Measurements from ENCODE around the gene YOD1. TPM values are rescaled to one million over a fixed set of nuclear protein-coding genes. Genes with fewer than 3 reads are reported as not detected.

Gene YOD1
- total RNA-seq, result 7.8 and 8.0 TPM in 2 replicates

DNA sequence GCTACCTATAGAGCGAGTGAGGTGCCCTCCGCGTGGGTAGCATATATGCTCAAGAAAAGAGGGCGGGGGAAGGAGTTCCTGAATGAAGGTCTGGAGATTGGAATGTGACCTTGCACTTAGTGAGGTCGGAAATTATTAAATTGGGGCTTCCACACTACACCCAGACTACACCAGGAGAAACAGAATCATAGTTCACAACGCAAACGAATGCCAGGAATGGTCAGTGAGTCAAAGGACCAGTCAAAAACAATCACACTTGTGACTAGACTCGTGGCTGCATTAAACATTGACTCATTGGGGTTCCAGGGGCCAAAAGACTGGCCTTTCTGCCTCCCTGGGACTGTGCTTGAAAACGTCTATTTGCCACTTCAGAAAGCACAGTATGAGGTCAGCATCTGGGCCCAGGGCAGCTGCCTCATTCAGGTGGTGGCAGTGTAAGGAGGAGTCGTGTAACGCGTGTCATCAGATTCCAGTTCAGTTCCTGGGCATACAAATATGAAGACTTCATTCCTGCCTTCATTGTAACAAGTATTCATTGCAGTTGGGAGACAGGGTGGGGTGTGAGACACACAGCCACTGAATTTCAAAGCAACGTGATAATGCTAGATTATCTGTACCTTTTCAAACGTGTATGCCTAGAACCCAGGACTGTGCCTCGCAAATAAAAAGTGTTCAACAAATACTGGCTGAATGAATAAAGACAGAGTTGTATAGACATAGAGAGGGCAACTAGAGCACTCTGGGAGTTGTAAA, at the start of gene YOD1:
Gene YOD1 (minus strand): TSS at position 18 of the 753 bp plus-strand sequence. CDS start 178 bp downstream, outside the sequence.
- H3K27ac Mint-ChIP-seq, result peak within 1 kb of the TSS; percentile 96
- peaks cover 47% of the 10 kb centered on the region for H3K4me1 Mint-ChIP-seq
- peaks cover 3% of the 10 kb centered on the region for H3K27me3 Mint-ChIP-seq
- H3K9me3 Mint-ChIP-seq, result no peaks in the 10 kb centered on the region
- peaks cover 25% of the 10 kb centered on the region for H3K36me3 Mint-ChIP-seq (ENCODE audit: low read depth)
- DNase-seq, result no peak
- intact Hi-C loops (cut with micrococcal nuclease), result loop anchor here (1.0 to 5.0 kb wide), 5 partner anchors 129 to 701 kb away; partner anchors contain the start of genes CD46, CD55 and FCMR
- H3K4me3 Mint-ChIP-seq, result peak within 1 kb of the TSS; percentile 100

DNA sequence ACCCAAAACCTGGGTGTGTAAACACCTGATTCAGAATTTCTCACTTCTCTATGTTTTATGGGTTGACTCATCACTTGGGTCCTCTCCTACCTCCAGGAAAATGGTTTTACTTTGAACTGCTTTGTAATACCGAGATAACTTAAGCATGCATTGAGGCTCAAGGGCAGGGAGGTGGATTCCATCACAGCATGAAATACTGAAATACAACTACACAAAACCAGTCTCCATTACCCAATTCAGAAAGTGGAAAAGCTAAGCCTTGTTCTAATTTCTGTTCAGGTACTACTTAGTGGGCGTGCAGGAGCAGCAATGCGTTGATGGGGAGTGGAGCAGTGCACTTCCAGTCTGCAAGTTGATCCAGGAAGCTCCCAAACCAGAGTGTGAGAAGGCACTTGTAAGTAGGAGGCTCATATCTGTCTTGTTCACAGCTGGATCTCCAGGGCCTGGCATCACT, 46.9 kb upstream of the YOD1 start:
- peaks cover 1% of the 10 kb centered on the region for H3K36me3 Mint-ChIP-seq (ENCODE audit: low read depth)
- intact Hi-C loops (cut with micrococcal nuclease), result loop anchor here (1.0 to 2.0 kb wide), 7 partner anchors 13 to 401 kb away; partner anchors contain the start of gene CD55
- peaks cover 14% of the 10 kb centered on the region for H3K9me3 Mint-ChIP-seq
- peak overlapping the region; percentile 86 for H3K27ac Mint-ChIP-seq
- peaks cover 9% of the 10 kb centered on the region for H3K27me3 Mint-ChIP-seq
- H3K4me3 Mint-ChIP-seq, result peak overlapping the region; percentile 29
- DNase-seq, result peak; percentile 75
- peaks cover 23% of the 10 kb centered on the region for H3K4me1 Mint-ChIP-seq

GRCh38 chr1:207093944-207094343, 42.9 kb upstream of the YOD1 start:
- DNase-seq, result no peak
- Mint-ChIP-seq H3K36me3 (ENCODE audit: low read depth) (no peaks in the 10 kb centered on the region), H3K9me3 (no peaks in the 10 kb centered on the region), H3K4me1 (peaks cover 33% of the 10 kb centered on the region), H3K27ac (no peak overlapping the region), H3K4me3 (no peak overlapping the region), H3K27me3 (no peaks in the 10 kb centered on the region)
- intact Hi-C loops (cut with micrococcal nuclease), result no loop called here

GRCh38 chr1:207091200-207091908, 40.3 kb upstream of the YOD1 start:
- no peaks in the 10 kb centered on the region for H3K27me3 Mint-ChIP-seq
- H3K9me3 Mint-ChIP-seq, result no peaks in the 10 kb centered on the region
- no peak overlapping the region for H3K4me3 Mint-ChIP-seq
- H3K4me1 Mint-ChIP-seq, result peaks cover 27% of the 10 kb centered on the region
- intact Hi-C loops (cut with micrococcal nuclease), result no loop called here
- H3K36me3 Mint-ChIP-seq (ENCODE audit: low read depth), result no peaks in the 10 kb centered on the region
- no peak overlapping the region for H3K27ac Mint-ChIP-seq
- no peak for DNase-seq

GRCh38 chr1:207089627-207090355, 38.8 kb upstream of the YOD1 start:
- DNase-seq, result no peak
- H3K4me3 Mint-ChIP-seq, result peak overlapping the region; percentile 77
- intact Hi-C loops (cut with micrococcal nuclease), result loop anchor here (2.0 kb wide), 1 partner anchor 247 kb away; no protein-coding TSS in a partner anchor
- H3K36me3 Mint-ChIP-seq (ENCODE audit: low read depth), result no peaks in the 10 kb centered on the region
- peaks cover 34% of the 10 kb centered on the region for H3K4me1 Mint-ChIP-seq
- H3K9me3 Mint-ChIP-seq, result no peaks in the 10 kb centered on the region
- H3K27ac Mint-ChIP-seq, result peak overlapping the region; percentile 85
- H3K27me3 Mint-ChIP-seq, result no peaks in the 10 kb centered on the region

GRCh38 chr1:207088701-207089626, 38.0 kb upstream of the YOD1 start, which contains the start of gene C4BPB:
TSS of gene C4BPB (plus strand) at chr1:207088860. CDS start at chr1:207089532, 672 bp downstream.
- DNase-seq, result peak; percentile 80
- peaks cover 37% of the 10 kb centered on the region for H3K4me1 Mint-ChIP-seq
- no peaks in the 10 kb centered on the region for H3K36me3 Mint-ChIP-seq (ENCODE audit: low read depth)
- no peaks in the 10 kb centered on the region for H3K9me3 Mint-ChIP-seq
- H3K4me3 Mint-ChIP-seq, result peak within 1 kb of the TSS; percentile 77
- H3K27ac Mint-ChIP-seq, result peak within 1 kb of the TSS; percentile 85
- peaks cover 2% of the 10 kb centered on the region for H3K27me3 Mint-ChIP-seq
- intact Hi-C loops (cut with micrococcal nuclease), result loop anchor here (2.0 kb wide), 1 partner anchor 248 kb away; no protein-coding TSS in a partner anchor

DNA sequence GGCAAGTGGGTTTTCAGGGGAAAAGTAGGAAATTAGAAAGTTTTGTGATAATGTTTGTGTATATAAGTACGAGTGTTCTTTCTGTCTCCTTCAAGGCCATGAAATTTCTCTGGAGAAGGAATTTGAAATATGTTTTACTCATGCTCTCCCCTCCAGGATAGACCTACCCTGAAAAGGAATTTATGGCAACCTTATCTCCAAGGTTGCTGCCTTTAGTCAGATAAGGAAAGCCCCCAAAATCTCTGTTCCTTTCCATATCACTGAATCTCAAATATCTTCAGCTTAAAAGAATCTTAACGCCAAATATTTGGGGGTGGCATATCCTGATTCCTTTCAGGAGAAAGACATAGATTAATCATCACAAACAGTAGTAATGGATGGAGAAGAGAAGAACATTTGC, 37.2 kb upstream of the YOD1 start:
- Mint-ChIP-seq H3K27ac (no peak overlapping the region), H3K9me3 (no peaks in the 10 kb centered on the region), H3K36me3 (ENCODE audit: low read depth) (no peaks in the 10 kb centered on the region), H3K4me3 (no peak overlapping the region), H3K27me3 (peaks cover 6% of the 10 kb centered on the region), H3K4me1 (peaks cover 38% of the 10 kb centered on the region)
- intact Hi-C loops (cut with micrococcal nuclease), result loop anchor here (2.0 kb wide), 1 partner anchor 249 kb away; no protein-coding TSS in a partner anchor
- DNase-seq, result no peak

DNA sequence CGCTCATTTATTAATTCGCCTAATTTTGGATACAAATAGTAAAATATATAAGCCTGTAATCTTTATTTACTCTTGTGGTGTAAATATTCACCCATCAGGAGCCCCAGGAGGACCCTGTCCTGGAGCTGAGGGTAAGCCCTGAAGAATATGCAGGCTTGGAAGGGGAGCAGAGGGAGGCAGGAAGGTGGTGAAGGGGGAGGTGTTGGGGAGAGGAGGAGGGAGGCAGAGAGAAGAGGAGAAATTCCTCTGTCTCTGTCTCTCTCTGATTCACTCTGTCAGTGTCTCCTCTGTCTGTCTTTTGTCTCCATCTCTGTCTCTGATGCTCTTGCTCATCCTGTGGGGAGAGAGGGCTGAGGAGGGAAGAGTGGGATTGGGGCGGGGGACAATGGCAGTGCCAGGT, 34.9 kb upstream of the YOD1 start:
- no peak overlapping the region for H3K27ac Mint-ChIP-seq
- DNase-seq, result no peak
- H3K4me1 Mint-ChIP-seq, result peaks cover 33% of the 10 kb centered on the region
- H3K4me3 Mint-ChIP-seq, result no peak overlapping the region
- no peaks in the 10 kb centered on the region for H3K36me3 Mint-ChIP-seq (ENCODE audit: low read depth)
- H3K9me3 Mint-ChIP-seq, result no peaks in the 10 kb centered on the region
- peaks cover 24% of the 10 kb centered on the region for H3K27me3 Mint-ChIP-seq
- intact Hi-C loops (cut with micrococcal nuclease), result loop anchor here (2.0 kb wide), 1 partner anchor 13 kb away; no protein-coding TSS in a partner anchor

DNA sequence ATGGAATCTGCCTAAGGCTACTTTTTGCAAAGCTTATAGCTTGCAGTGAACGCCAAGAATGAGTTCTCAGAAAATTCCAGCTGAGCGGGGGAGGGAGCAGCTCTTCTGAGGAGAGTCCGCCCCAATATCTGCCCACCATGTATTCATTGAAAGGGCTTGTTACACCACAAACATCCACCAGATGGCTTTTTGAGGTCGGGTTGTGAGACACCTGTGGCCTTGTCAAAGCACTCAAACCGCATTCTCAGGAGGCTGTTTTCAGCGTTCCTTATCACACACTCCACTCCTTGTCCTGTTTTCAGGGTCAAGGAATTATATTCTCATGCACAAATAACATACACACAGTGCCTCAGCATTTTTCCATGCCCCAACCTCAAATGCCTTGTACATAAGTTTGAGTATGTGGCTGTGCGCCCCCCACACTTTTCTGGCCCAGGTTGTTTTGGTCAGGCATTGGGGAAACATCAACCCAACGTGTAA, 33.7 kb upstream of the YOD1 start:
- intact Hi-C loops (cut with micrococcal nuclease), result loop anchor here (1.0 to 2.0 kb wide), 3 partner anchors 14 to 415 kb away; no protein-coding TSS in a partner anchor
- Mint-ChIP-seq H3K27me3 (peaks cover 24% of the 10 kb centered on the region), H3K9me3 (no peaks in the 10 kb centered on the region), H3K4me3 (no peak overlapping the region), H3K27ac (no peak overlapping the region), H3K36me3 (ENCODE audit: low read depth) (no peaks in the 10 kb centered on the region), H3K4me1 (peaks cover 30% of the 10 kb centered on the region)
- DNase-seq, result peak; percentile 89

DNA sequence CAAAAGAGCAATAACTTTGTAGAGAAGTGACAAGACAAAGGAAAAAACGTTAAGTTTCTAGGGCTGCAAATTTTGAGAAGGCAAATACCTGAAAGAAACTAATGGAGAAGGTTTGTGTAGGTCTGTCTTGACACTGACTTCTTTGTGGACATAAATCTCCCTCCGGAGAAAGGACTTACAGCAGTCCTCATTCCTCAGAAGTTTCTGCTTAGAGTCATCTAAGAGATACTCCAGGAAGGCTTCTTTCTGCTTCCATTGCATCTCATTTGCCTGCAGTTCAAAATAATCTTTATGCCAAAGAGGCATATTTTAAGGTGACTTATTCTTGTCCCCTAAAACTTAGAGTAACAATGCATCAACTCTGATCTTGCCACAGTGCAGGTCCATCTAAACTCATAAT, 33.2 kb upstream of the YOD1 start:
- Mint-ChIP-seq H3K27ac (no peak overlapping the region), H3K27me3 (peaks cover 24% of the 10 kb centered on the region), H3K4me3 (no peak overlapping the region), H3K4me1 (peaks cover 25% of the 10 kb centered on the region), H3K36me3 (ENCODE audit: low read depth) (no peaks in the 10 kb centered on the region), H3K9me3 (no peaks in the 10 kb centered on the region)
- DNase-seq, result no peak
- intact Hi-C loops (cut with micrococcal nuclease), result loop anchor here (1.0 to 2.0 kb wide), 3 partner anchors 15 to 415 kb away; no protein-coding TSS in a partner anchor

GRCh38 chr1:207081806-207082205, 30.8 kb upstream of the YOD1 start:
- Mint-ChIP-seq H3K27ac (no peak overlapping the region), H3K27me3 (peaks cover 25% of the 10 kb centered on the region), H3K4me1 (peaks cover 15% of the 10 kb centered on the region), H3K4me3 (no peak overlapping the region), H3K9me3 (no peaks in the 10 kb centered on the region), H3K36me3 (ENCODE audit: low read depth) (no peaks in the 10 kb centered on the region)
- intact Hi-C loops (cut with micrococcal nuclease), result no loop called here
- no peak for DNase-seq

- Mint-ChIP-seq H3K9me3 (no peaks in the 10 kb centered on the region), H3K27me3 (peaks cover 31% of the 10 kb centered on the region), H3K27ac (no peak overlapping the region), H3K36me3 (ENCODE audit: low read depth) (no peaks in the 10 kb centered on the region), H3K4me3 (no peak overlapping the region), H3K4me1 (peaks cover 12% of the 10 kb centered on the region)
- intact Hi-C loops (cut with micrococcal nuclease), result no loop called here
- no peak for DNase-seq
Observed at GRCh38 chr1:207081088-207081487, 30.1 kb upstream of the YOD1 start.
